KMS-11 (cell line): ENCODE results near the gene IGLL5.

Source experiments
- H2AFZ ChIP-seq: fragments of 200-600 bp; sonication (generic); 2 replicates; pipeline ENCODE4 v1.6.1; 2016; ENCODE audit warnings: antibody characterized with exemption, mixed run types, low read depth
- H3K27ac ChIP-seq: fragments of 200-600 bp; sonication (generic); 2 replicates; pipeline ENCODE4 v1.6.1; 2016; ENCODE audit warnings: mild to moderate bottlenecking, mixed run types
- H3K27me3 ChIP-seq: fragments of 200-600 bp; sonication (generic); 2 replicates; pipeline ENCODE4 v1.6.1; 2017; ENCODE audit warnings: mild to moderate bottlenecking, low read depth, mixed run types, moderate library complexity; ENCODE audit not compliant: insufficient read depth
- H3K36me3 ChIP-seq: fragments of 200-600 bp; sonication (generic); 2 replicates; pipeline ENCODE4 v1.6.1; 2017; ENCODE audit warnings: mild to moderate bottlenecking, mixed run types; ENCODE audit not compliant: insufficient read depth
- H3K4me1 ChIP-seq: fragments of 200-600 bp; sonication (generic); 2 replicates; pipeline ENCODE4 v1.6.1; 2016; ENCODE audit warnings: mild to moderate bottlenecking, low read depth, mixed run types; ENCODE audit not compliant: poor library complexity, severe bottlenecking
- H3K4me2 ChIP-seq: fragments of 200-600 bp; sonication (generic); 2 replicates; pipeline ENCODE4 v1.7.0; 2016; ENCODE audit warnings: mild to moderate bottlenecking, mixed run types
- H3K4me3 ChIP-seq: fragments of 200-600 bp; sonication (generic); IDR thresholded peaks from 2 replicates; pipeline ENCODE4 v1.6.1; 2017; ENCODE audit warnings: low read depth, low read length, mixed read lengths; ENCODE audit not compliant: insufficient read depth
- H3K79me2 ChIP-seq: fragments of 200-600 bp; sonication (generic); 2 replicates; pipeline ENCODE4 v1.6.1; 2016; ENCODE audit warnings: low read depth, mixed run types; ENCODE audit not compliant: insufficient read depth
- H3K9ac ChIP-seq: fragments of 200-600 bp; sonication (generic); 2 replicates; pipeline ENCODE4 v1.6.1; 2016; ENCODE audit warnings: mild to moderate bottlenecking, mixed run types
- H4K20me1 ChIP-seq: fragments of 200-600 bp; sonication (generic); 2 replicates; pipeline ENCODE4 v1.6.1; 2016; ENCODE audit warnings: mild to moderate bottlenecking, mixed run types; ENCODE audit not compliant: insufficient read depth
- TF ChIP-seq, protein P1 (sequence below): fragments of 200-600 bp; sonication (generic); conservative IDR thresholded peaks from 2 replicates; pipeline ENCODE4 v1.6.1; 2017; ENCODE audit warnings: low read depth, mild to moderate bottlenecking, antibody characterized with exemption, low read length, moderate library complexity, mixed read lengths

Gene IGLL5

DNA sequence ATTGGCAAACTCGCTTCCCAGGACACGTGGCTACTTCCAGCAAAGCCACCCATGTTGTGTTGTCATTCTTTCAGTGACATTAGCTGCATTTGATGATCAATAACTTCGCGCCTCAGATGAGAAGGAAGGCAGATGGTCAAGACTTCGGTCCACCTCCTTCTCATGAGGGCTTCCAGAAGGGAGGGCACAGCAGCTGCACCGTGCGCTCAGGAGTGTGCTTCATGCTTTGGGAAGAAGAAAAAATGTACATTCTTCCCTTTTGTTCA is 25.3 kb downstream of the IGLL5 start:
- Histone ChIP-seq H3K4me1 (peaks cover 18% of the 10 kb centered on the region), H3K9ac (no peak overlapping the region), H3K36me3 (no peaks in the 10 kb centered on the region), H3K27ac (no peak overlapping the region), H3K4me2 (no peak overlapping the region), H4K20me1 (no peaks in the 10 kb centered on the region), H2AFZ (no peak overlapping the region), H3K4me3 (no peak overlapping the region), H3K79me2 (no peaks in the 10 kb centered on the region), H3K27me3 (no peaks in the 10 kb centered on the region)
- TF ChIP-seq, protein P1, sequence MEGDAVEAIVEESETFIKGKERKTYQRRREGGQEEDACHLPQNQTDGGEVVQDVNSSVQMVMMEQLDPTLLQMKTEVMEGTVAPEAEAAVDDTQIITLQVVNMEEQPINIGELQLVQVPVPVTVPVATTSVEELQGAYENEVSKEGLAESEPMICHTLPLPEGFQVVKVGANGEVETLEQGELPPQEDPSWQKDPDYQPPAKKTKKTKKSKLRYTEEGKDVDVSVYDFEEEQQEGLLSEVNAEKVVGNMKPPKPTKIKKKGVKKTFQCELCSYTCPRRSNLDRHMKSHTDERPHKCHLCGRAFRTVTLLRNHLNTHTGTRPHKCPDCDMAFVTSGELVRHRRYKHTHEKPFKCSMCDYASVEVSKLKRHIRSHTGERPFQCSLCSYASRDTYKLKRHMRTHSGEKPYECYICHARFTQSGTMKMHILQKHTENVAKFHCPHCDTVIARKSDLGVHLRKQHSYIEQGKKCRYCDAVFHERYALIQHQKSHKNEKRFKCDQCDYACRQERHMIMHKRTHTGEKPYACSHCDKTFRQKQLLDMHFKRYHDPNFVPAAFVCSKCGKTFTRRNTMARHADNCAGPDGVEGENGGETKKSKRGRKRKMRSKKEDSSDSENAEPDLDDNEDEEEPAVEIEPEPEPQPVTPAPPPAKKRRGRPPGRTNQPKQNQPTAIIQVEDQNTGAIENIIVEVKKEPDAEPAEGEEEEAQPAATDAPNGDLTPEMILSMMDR = no peak

DNA sequence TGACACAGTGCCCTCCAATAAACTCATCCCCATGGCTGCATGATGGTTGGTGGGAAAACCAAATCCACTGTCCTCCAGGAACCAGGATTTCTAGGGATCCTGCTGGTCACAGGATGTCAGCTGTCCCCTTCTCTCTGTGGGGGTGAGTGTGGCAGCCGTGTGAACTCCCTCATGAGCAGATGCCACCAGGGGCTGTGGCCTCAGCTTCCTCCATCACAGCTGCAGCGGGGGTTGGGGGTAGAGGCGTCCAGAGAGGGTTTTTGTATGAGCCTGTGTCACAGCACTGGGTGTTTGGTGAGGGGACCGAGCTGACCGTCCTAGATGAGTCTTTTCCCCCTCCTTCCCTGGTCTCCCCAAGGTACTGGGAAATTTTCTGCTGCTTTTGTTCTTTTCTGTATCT is 26.4 kb downstream of the IGLL5 start:
- TF ChIP-seq, protein P1 = no peak
- Histone ChIP-seq H3K4me1 (peaks cover 15% of the 10 kb centered on the region), H3K4me3 (no peak overlapping the region)

DNA sequence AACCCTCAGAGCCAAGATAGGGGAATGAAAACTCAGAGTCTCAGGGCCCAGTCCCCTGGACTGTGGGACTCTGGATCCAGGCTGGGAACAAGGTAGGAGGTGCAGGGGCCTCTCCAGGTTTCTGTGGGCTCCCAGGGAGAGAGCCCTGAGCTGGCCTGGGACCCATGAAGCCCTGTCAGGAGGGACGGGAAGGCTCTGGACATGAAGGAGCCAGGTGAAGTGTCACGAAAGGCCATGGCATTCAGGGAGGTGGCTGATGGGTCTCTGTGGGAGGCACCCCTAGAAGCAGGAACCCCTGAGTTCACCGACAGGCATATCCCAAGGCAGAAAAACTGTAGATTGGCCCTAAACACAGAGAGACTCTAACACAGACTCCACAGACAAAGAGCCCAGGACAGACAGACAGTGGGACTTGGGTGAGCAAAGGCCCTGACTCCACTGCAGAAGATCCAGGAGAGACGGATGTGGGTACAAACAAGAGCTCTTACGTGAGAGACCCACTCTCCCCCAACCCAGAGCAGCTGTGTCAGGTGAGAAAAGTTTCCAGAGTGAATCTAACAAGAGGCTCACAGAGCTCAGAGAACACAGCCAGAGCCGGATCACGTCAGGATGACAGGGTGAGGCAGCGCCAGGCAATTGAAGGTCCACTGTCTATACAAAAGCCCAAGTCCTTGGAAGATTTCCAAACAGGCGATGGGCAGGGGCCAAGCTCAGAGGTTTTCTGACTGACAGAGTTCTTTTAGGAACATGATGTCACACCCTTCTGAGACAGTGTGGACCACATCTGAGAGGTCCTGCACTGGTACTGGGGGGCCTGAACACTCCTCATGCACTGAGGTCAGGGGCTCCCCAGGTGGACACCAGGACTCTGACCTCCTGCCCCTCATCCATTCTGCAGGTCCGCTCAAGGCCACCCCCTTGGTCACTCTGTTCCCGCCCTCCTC is 27.4 kb downstream of the IGLL5 start:
- H3K4me3 ChIP-seq = no peak overlapping the region
- TF ChIP-seq, protein P1 = no peak
- H3K27ac ChIP-seq = no peak overlapping the region
- H3K36me3 ChIP-seq = no peaks in the 10 kb centered on the region
- H4K20me1 ChIP-seq = no peaks in the 10 kb centered on the region
- H3K9ac ChIP-seq = no peak overlapping the region
- H3K27me3 ChIP-seq = no peaks in the 10 kb centered on the region
- H2AFZ ChIP-seq = no peak overlapping the region
- H3K4me2 ChIP-seq = no peak overlapping the region
- H3K4me1 ChIP-seq = peaks cover 15% of the 10 kb centered on the region
- no peaks in the 10 kb centered on the region for H3K79me2 ChIP-seq

More for the DNA sequence above, 26.4 kb downstream of the IGLL5 start:
- H3K36me3 ChIP-seq = no peaks in the 10 kb centered on the region
- H4K20me1 ChIP-seq = no peaks in the 10 kb centered on the region
- no peaks in the 10 kb centered on the region for H3K79me2 ChIP-seq
- no peaks in the 10 kb centered on the region for H3K27me3 ChIP-seq
- no peak overlapping the region for H3K27ac ChIP-seq
- H3K4me2 ChIP-seq = 0 out of 2 replicates have a peak overlapping the region, but pooled peaks have one; percentile 17
- H2AFZ ChIP-seq = no peak overlapping the region; the same call in 1 of the 2 replicates
- H3K9ac ChIP-seq = no peak overlapping the region

DNA sequence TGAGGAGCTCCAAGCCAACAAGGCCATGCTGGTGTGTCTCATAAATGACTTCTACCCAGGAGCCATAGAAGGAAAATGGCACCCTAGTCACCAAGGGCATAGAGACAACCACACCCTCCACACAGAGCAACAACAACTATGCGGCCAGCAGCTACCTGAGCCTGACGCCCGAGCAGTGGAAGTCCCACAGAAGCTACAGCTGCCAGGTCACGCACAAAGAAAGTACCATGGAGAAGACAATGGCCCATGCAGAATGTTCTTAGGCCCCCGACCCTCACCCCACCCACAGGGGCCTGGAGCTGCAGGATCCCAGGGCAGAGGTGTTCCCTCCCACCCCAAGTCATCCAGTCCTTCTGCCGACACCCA is 28.0 kb downstream of the IGLL5 start:
- Histone ChIP-seq H3K9ac (no peak overlapping the region), H3K4me1 (peaks cover 15% of the 10 kb centered on the region), H3K36me3 (no peaks in the 10 kb centered on the region), H3K27me3 (no peaks in the 10 kb centered on the region), H3K79me2 (no peaks in the 10 kb centered on the region), H2AFZ (no peak overlapping the region), H3K4me2 (no peak overlapping the region), H4K20me1 (no peaks in the 10 kb centered on the region), H3K4me3 (no peak overlapping the region), H3K27ac (no peak overlapping the region)
- TF ChIP-seq, protein P1 = no peak
